Measurements from ENCODE around the gene COL6A2.
A peak's percentile ranks its signal among the peaks of the same experiment; 100 is the strongest.

COL6A2 gene

DNA sequence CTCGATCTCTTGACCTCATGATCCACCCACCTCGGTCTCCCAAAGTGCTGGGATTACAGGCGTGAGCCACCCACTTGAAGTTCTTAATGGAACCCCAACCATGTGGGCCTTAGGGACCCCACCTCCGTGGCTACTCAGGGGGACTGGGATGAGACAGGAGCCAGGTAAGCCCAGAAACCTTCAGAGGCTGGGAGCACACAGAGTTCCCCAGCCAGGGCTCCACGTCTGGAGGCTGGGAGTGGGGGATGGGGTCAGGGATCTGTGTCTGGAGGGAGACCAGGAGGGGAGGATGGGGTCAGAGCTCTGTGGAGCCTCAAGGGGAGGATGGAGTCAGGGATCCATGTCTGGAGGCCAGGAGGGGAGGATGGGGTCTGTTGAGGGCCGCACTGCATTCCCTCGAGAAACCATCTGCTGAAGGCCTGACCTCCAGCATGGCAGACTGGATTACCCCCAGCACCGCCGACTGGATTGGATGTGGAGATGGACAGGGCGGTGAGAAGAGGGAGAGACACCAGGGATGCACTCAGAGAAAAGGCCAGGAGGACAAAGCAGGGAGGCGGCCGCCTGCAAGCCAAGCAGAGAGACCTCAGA lies 59.6 kb downstream of the COL6A2 start:
- peak; percentile 64 for DNase-seq (ENCODE audit: low spot score)
- TF ChIP-seq CTCF (IDR thresholded peaks at IDR 0.05): no peak
- no peak overlapping the region for H3K27ac ChIP-seq
- no peak overlapping the region for H3K4me3 ChIP-seq

- Histone ChIP-seq H3K4me3 (no peak overlapping the region), H3K27ac (no peak overlapping the region)
- peak; percentile 68 for DNase-seq (ENCODE audit: low spot score)
- TF ChIP-seq CTCF (IDR thresholded peaks at IDR 0.05): no peak
Measured at GRCh38 chr21:46157987-46158451, 60.1 kb downstream of the COL6A2 start.

- Histone ChIP-seq H3K27ac (no peak overlapping the region), H3K4me3 (no peak overlapping the region)
- peak; percentile 55 for DNase-seq (ENCODE audit: low spot score)
- no peak for TF ChIP-seq CTCF (IDR thresholded peaks at IDR 0.05)
Measured at GRCh38 chr21:46158666-46159300, 60.9 kb downstream of the COL6A2 start.

- no peak overlapping the region for H3K27ac ChIP-seq
- DNase-seq (ENCODE audit: low spot score): peak; percentile 60
- H3K4me3 ChIP-seq: no peak overlapping the region
- TF ChIP-seq CTCF (IDR thresholded peaks at IDR 0.05): no peak
Measured at GRCh38 chr21:46159390-46159789, 61.5 kb downstream of the COL6A2 start.

DNA sequence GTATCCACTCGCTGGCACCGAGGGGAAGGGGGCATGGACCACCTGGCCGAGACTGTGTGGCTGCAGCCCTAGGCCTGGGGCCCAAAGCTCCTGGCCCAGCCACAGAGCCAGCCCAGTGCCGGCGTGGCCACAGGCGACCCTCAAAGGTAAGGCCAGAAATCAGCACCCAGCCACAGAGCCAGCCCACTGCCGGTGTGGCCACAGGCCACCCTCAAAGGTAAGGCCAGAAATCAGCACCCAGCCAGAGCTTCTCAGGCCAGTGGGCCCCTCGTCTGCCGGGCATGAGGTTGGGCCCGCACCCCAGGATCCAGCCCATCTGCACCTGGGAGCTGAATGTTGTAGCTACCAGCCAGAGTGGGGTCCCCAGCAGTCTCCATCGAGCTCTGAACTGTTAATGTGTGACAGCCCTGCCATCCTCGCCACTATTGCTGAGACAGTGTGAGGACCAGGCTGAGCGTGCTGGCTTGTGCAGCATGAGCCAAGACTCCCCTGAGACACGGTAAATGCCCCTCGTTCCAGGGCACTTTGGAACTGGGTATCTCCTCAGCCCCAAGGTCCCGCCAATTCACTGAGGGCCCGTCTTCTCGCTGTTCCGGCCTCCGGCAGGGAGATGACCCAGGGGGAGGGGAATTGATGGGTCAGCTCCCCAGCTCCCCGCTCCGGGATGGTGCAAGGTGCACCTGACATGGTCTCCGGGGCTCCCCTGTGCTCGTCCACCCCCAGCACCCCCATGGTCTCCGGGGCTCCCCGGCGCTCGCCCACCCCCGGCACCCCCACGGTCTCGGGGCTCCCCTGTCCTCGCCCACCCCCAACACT lies 62.1 kb downstream of the COL6A2 start:
- TF ChIP-seq CTCF (IDR thresholded peaks at IDR 0.05): no peak
- no peak overlapping the region for H3K27ac ChIP-seq
- DNase-seq (ENCODE audit: low spot score): peak; percentile 69
- H3K4me3 ChIP-seq: no peak overlapping the region

GRCh38 chr21:46160657-46160906 lies 62.7 kb downstream of the COL6A2 start:
- TF ChIP-seq CTCF (IDR thresholded peaks at IDR 0.05): no peak
- peak; percentile 47 for DNase-seq (ENCODE audit: low spot score)
- Histone ChIP-seq H3K4me3 (no peak overlapping the region), H3K27ac (no peak overlapping the region)

Measured in coronary artery (tissue), 2 donors.